Measurements from ENCODE around the gene LLPH.

Gene LLPH

DNA sequence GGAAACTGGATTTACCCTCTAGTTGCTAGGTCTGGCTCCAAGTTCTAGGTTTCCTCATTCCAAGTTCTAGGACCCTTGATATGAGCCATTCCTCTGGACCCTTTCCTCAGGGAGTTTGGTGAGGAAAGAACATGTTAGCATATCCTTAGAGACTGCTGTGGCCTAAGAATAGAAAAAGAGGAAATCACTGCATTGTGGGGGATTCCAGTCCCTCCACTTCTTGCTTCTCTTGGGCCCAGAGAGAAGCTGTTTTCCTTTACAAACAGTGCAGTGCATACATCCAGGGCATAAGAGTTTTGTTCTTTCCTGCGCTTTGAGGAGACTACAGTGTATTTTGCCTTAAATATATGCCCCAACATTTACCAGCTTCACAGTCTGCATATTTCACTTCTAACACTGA lies 59.0 kb downstream of the LLPH start:
- TF ChIP-seq, protein P1, sequence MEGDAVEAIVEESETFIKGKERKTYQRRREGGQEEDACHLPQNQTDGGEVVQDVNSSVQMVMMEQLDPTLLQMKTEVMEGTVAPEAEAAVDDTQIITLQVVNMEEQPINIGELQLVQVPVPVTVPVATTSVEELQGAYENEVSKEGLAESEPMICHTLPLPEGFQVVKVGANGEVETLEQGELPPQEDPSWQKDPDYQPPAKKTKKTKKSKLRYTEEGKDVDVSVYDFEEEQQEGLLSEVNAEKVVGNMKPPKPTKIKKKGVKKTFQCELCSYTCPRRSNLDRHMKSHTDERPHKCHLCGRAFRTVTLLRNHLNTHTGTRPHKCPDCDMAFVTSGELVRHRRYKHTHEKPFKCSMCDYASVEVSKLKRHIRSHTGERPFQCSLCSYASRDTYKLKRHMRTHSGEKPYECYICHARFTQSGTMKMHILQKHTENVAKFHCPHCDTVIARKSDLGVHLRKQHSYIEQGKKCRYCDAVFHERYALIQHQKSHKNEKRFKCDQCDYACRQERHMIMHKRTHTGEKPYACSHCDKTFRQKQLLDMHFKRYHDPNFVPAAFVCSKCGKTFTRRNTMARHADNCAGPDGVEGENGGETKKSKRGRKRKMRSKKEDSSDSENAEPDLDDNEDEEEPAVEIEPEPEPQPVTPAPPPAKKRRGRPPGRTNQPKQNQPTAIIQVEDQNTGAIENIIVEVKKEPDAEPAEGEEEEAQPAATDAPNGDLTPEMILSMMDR (IDR thresholded peaks at IDR 0.05; ENCODE audit: control insufficient read depth, extremely low read depth, insufficient read depth), result no peak
- DNase-seq (ENCODE audit: low read depth), result no peak
- no peak overlapping the region for H3K4me3 ChIP-seq (ENCODE audit: low read depth, low read length)

DNA sequence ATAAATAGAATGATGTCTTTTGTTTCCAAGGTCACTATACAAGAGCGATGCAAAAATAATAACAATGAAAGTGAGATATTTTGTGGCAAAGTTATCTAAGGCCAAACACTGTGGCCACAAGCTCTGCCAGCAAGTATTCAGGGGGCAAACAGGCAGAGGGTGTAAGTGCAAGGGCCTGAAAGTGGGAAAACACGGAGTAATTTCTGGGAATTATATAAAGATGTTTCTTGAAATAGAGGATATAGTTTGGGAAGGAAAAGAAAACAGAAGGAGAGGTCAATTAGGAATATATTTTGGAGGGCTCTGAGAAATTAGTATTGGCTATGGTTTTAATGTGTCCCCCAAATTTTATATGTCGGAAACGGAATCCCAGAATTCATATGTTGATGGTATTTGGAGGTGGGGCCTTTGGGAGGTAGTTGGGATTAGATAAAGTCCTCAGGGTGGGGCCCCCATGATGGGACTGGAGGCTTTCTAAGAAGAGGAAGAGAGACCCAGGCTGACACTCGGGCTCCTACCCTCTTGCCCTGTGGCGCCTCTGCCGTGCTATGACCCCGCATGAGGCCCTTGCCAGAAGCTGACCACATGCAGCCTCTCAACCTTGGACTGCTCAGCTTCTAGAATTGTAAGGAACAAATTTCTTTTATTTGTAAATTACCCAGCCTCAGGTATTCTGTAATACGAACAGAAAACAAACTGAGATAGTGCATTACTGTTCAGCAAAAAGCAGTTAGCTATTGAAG lies 60.0 kb downstream of the LLPH start:
- H3K4me3 ChIP-seq (ENCODE audit: low read depth, low read length), result no peak overlapping the region
- DNase-seq (ENCODE audit: low read depth), result no peak
- TF ChIP-seq, protein P1 (IDR thresholded peaks at IDR 0.05; ENCODE audit: control insufficient read depth, extremely low read depth, insufficient read depth), result no peak

DNA sequence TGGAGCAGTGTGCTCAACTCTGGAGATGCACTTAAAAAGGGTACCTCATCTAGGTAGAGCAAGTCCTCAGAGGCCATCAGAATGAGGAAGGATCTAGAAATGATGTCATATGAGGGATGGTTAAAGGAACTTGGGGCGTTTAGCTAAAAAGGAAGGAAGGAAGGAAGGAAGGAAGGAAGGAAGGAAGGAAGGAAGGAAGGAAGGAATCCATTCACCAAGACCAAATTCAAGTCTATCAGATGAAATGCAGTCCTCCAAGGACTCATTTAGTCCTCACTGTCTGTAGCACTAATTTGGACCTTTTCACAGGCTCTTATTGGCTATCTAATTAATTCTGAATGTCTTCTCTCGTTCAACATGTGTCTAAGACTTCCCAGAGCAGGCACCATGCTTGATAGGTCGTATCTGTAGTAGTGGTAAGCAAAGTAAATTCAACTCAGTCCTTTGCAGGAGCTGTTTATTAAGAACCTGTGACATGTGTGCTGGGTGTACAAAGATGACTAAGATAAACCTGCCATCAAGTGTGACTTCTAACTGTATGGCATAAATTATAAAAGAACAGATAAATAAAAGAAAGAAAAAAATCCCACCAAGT lies 63.5 kb downstream of the LLPH start:
- TF ChIP-seq, protein P1 (IDR thresholded peaks at IDR 0.05; ENCODE audit: control insufficient read depth, extremely low read depth, insufficient read depth), result no peak
- DNase-seq (ENCODE audit: low read depth), result no peak
- no peak overlapping the region for H3K4me3 ChIP-seq (ENCODE audit: low read depth, low read length)
